Activated naive CD8-positive, alpha-beta T cell treated with anti-CD3 and anti-CD28 coated beads, Interleukin-2, amount 50 U/mL, for 16 hours (primary cell): ENCODE results near the gene FGF19.

Experiments used
- DNase-seq: peaks from one replicate; pipeline ENCODE4 v3.0.0-alpha.2; 2020; ENCODE audit warnings: low read depth, low spot score

FGF19 gene

GRCh38 chr11:69671734-69672465, 31.9 kb downstream of the FGF19 start:
- DNase-seq: no peak

GRCh38 chr11:69670158-69670845, 33.5 kb downstream of the FGF19 start:
- peak; percentile 23 for DNase-seq

GRCh38 chr11:69669486-69669885, 34.3 kb downstream of the FGF19 start:
- no peak for DNase-seq

- no peak for DNase-seq
Measured at GRCh38 chr11:69667619-69668604, 35.9 kb downstream of the FGF19 start.

GRCh38 chr11:69666752-69667536, 36.9 kb downstream of the FGF19 start:
- no peak for DNase-seq

GRCh38 chr11:69666261-69666660, 37.6 kb downstream of the FGF19 start:
- no peak for DNase-seq

- no peak for DNase-seq
Measured at GRCh38 chr11:69665669-69666068, 38.2 kb downstream of the FGF19 start.

GRCh38 chr11:69664901-69665300, 38.9 kb downstream of the FGF19 start:
- DNase-seq: no peak

GRCh38 chr11:69664103-69664775, 39.6 kb downstream of the FGF19 start:
- DNase-seq: no peak

- DNase-seq: no peak
Measured at GRCh38 chr11:69663326-69663725, 40.5 kb downstream of the FGF19 start.

- DNase-seq: no peak
Measured at GRCh38 chr11:69662806-69663205, 41.0 kb downstream of the FGF19 start.

GRCh38 chr11:69662021-69662698, 41.7 kb downstream of the FGF19 start:
- DNase-seq: no peak

- no peak for DNase-seq
Measured at GRCh38 chr11:69661413-69661715, 42.5 kb downstream of the FGF19 start.

GRCh38 chr11:69660001-69660500, 43.8 kb downstream of the FGF19 start:
- no peak for DNase-seq

GRCh38 chr11:69659591-69659990, 44.2 kb downstream of the FGF19 start:
- DNase-seq: no peak

- no peak for DNase-seq
Measured at GRCh38 chr11:69658626-69659450, 45.0 kb downstream of the FGF19 start.

GRCh38 chr11:69657911-69658625, 45.8 kb downstream of the FGF19 start:
- DNase-seq: no peak

GRCh38 chr11:69657456-69657910, 46.3 kb downstream of the FGF19 start:
- no peak for DNase-seq
